MM.1S (cell line): ENCODE data around the gene VEZF1.

ENCODE experiments used
- DNase-seq: peaks from one replicate; pipeline ENCODE4 v3.0.0-alpha.2; 2015
- H2AFZ ChIP-seq: fragments of 300-600 bp; sonication (generic); 2 replicates; pipeline ENCODE4 v1.6.0; 2016; ENCODE audit warnings: antibody characterized with exemption, low read length
- H3F3A ChIP-seq: fragments of 300-600 bp; sonication (generic); 2 replicates; pipeline ENCODE4 v1.6.1; 2016; ENCODE audit warnings: mild to moderate bottlenecking, antibody characterized with exemption, low read length, moderate library complexity, mixed read lengths; ENCODE audit not compliant: insufficient read depth
- H3K27ac ChIP-seq: fragments of 300-600 bp; sonication (generic); 2 replicates; pipeline ENCODE4 v1.5.1; 2016; ENCODE audit warnings: mild to moderate bottlenecking, low read length
- H3K27me3 ChIP-seq: fragments of 300-600 bp; sonication (generic); replicated peaks from 2 replicates; pipeline ENCODE4 v1.6.0; 2016; ENCODE audit warnings: low read length; ENCODE audit not compliant: insufficient read depth
- H3K36me3 ChIP-seq: fragments of 300-600 bp; sonication (generic); replicated peaks from 2 replicates; pipeline ENCODE4 v1.6.1; 2016; ENCODE audit warnings: mild to moderate bottlenecking, low read length, mixed read lengths; ENCODE audit not compliant: insufficient read depth
- H3K4me1 ChIP-seq: fragments of 300-600 bp; sonication (generic); 2 replicates; pipeline ENCODE4 v1.6.1; 2016; ENCODE audit warnings: low read length, mixed read lengths
- H3K4me2 ChIP-seq: fragments of 300-600 bp; sonication (generic); 2 replicates; pipeline ENCODE4 v1.6.0; 2016; ENCODE audit warnings: low read depth, low read length
- H3K4me3 ChIP-seq: fragments of 300-600 bp; sonication (generic); 2 replicates; pipeline ENCODE4 v1.5.1; 2016; ENCODE audit warnings: low read length, mixed read lengths
- H3K79me2 ChIP-seq: fragments of 300-600 bp; sonication (generic); 2 replicates; pipeline ENCODE4 v1.6.1; 2016; ENCODE audit warnings: mixed run types, low read length, mixed read lengths
- H3K9ac ChIP-seq: fragments of 300-600 bp; sonication (generic); 2 replicates; pipeline ENCODE4 v1.6.1; 2016; ENCODE audit warnings: low read length, mixed read lengths
- H3K9me2 ChIP-seq: fragments of 300-600 bp; sonication (generic); replicated peaks from 2 replicates; pipeline ENCODE4 v1.6.1; 2016; ENCODE audit warnings: mild to moderate bottlenecking, low read length, mixed read lengths; ENCODE audit not compliant: insufficient read depth
- H3K9me3 ChIP-seq: fragments of 300-600 bp; sonication (generic); replicated peaks from 2 replicates; pipeline ENCODE4 v1.6.1; 2016; ENCODE audit warnings: mild to moderate bottlenecking, low read length, mixed read lengths; ENCODE audit not compliant: insufficient read depth
- H4K20me1 ChIP-seq: fragments of 300-600 bp; sonication (generic); 2 replicates; pipeline ENCODE4 v1.6.1; 2016; ENCODE audit warnings: mild to moderate bottlenecking, low read length, moderate library complexity, mixed read lengths; ENCODE audit not compliant: insufficient read depth
- CTCF ChIP-seq: fragments of 300-600 bp; sonication (generic); IDR thresholded peaks from 2 replicates; pipeline ENCODE4 v1.5.1; 2016; ENCODE audit warnings: antibody characterized with exemption, low read length, mixed read lengths
- EZH2 ChIP-seq: fragments of 300-600 bp; sonication (generic); optimal IDR thresholded peaks from 2 replicates; pipeline ENCODE3; 2017; ENCODE audit warnings: low read depth, mild to moderate bottlenecking, antibody characterized with exemption, low read length, mixed read lengths
- EZH2phosphoT487 ChIP-seq: fragments of 300-600 bp; sonication (generic); IDR thresholded peaks from 2 replicates; pipeline ENCODE4 v1.6.1; 2018; ENCODE audit warnings: antibody characterized with exemption, low read length

Gene VEZF1

GRCh38 chr17:57953219-57953618 is 34.8 kb downstream of the VEZF1 start:
- no peaks in the 10 kb centered on the region for H3K9me3 ChIP-seq
- no peaks in the 10 kb centered on the region for H3K9me2 ChIP-seq
- no peaks in the 10 kb centered on the region for H3K36me3 ChIP-seq
- H3K4me3 ChIP-seq = no peak overlapping the region
- no peak overlapping the region for H2AFZ ChIP-seq
- no peaks in the 10 kb centered on the region for H3K79me2 ChIP-seq
- peaks cover 60% of the 10 kb centered on the region for H3K27me3 ChIP-seq
- H3K4me2 ChIP-seq = no peak overlapping the region
- peaks cover 20% of the 10 kb centered on the region for H3F3A ChIP-seq
- H3K27ac ChIP-seq = no peak overlapping the region
- H3K9ac ChIP-seq = no peak overlapping the region
- TF ChIP-seq EZH2 (no peak), EZH2phosphoT487 (no peak)
- H3K4me1 ChIP-seq = peaks cover 26% of the 10 kb centered on the region
- no peak for DNase-seq
- H4K20me1 ChIP-seq = 0 out of 2 replicates have a peak, but pooled peaks cover 3% of the 10 kb centered on the region

GRCh38 chr17:57949649-57950048 is 38.4 kb downstream of the VEZF1 start:
- Histone ChIP-seq H3K4me1 (peaks cover 33% of the 10 kb centered on the region), H3F3A (peaks cover 34% of the 10 kb centered on the region), H3K36me3 (no peaks in the 10 kb centered on the region), H3K27me3 (peaks cover 48% of the 10 kb centered on the region), H3K4me2 (no peak overlapping the region), H2AFZ (no peak overlapping the region), H3K4me3 (no peak overlapping the region), H3K79me2 (no peaks in the 10 kb centered on the region), H3K9me3 (no peaks in the 10 kb centered on the region), H3K27ac (no peak overlapping the region), H3K9ac (no peak overlapping the region), H4K20me1 (no peaks in the 10 kb centered on the region), H3K9me2 (no peaks in the 10 kb centered on the region)
- TF ChIP-seq EZH2phosphoT487 (no peak), CTCF (no peak), EZH2 (no peak)
- DNase-seq = no peak

GRCh38 chr17:57948555-57949420 is 39.3 kb downstream of the VEZF1 start:
- Histone ChIP-seq H3K27me3 (peaks cover 43% of the 10 kb centered on the region), H3K4me3 (no peak overlapping the region), H3K27ac (peak overlapping the region; percentile 9; the same call in 1 of the 2 replicates), H3F3A (peaks cover 34% of the 10 kb centered on the region), H3K9me2 (no peaks in the 10 kb centered on the region), H2AFZ (no peak overlapping the region), H3K36me3 (no peaks in the 10 kb centered on the region), H3K9ac (no peak overlapping the region), H3K4me2 (peak overlapping the region; percentile 30), H3K9me3 (no peaks in the 10 kb centered on the region), H3K79me2 (no peaks in the 10 kb centered on the region), H4K20me1 (no peaks in the 10 kb centered on the region), H3K4me1 (peaks cover 33% of the 10 kb centered on the region)
- peak; percentile 59 for DNase-seq
- no peak for TF ChIP-seq EZH2phosphoT487
- peak; percentile 26 for TF ChIP-seq CTCF

- Histone ChIP-seq H3K4me3 (no peak overlapping the region), H3K4me2 (0 out of 2 replicates have a peak overlapping the region, but pooled peaks have one; percentile 30), H3K9me2 (no peaks in the 10 kb centered on the region), H3F3A (peaks cover 34% of the 10 kb centered on the region), H3K9me3 (no peaks in the 10 kb centered on the region), H3K9ac (no peak overlapping the region), H3K27ac (no peak overlapping the region), H3K36me3 (no peaks in the 10 kb centered on the region), H3K79me2 (no peaks in the 10 kb centered on the region), H4K20me1 (no peaks in the 10 kb centered on the region), H3K27me3 (peaks cover 43% of the 10 kb centered on the region), H3K4me1 (peaks cover 33% of the 10 kb centered on the region), H2AFZ (no peak overlapping the region)
- no peak for DNase-seq
- TF ChIP-seq CTCF = no peak
- no peak for TF ChIP-seq EZH2phosphoT487
- no peak for TF ChIP-seq EZH2
Observed at GRCh38 chr17:57948169-57948554, 39.9 kb downstream of the VEZF1 start.
